Motor neuron (in vitro differentiated cells): ENCODE data around the gene ALAD. TPM values are rescaled to one million over a fixed set of nuclear protein-coding genes. Genes with fewer than 3 reads are reported as not detected.

Source experiments
- ATAC-seq, 8 experiments: fragments of 200-7000 bp; cut with Tn5 transposase; replicated peaks in 6 of 8; 2 replicates each; pipeline ENCODE4 v1.8.0; 2021; ENCODE audit warnings: mild to moderate bottlenecking in 8 of 8, moderate library complexity in 8 of 8
- H3K27ac ChIP-seq, 2 donors: fragments of 250-450 bp; sonication (Bioruptor Pico); 2 replicates each; pipeline ENCODE4 v1.9.0; 2021; ENCODE audit warnings: antibody characterized with exemption in 2 of 2, mild to moderate bottlenecking in 2 of 2, moderate library complexity in 1 of 2
- H3K4me1 ChIP-seq, 2 donors: fragments of 250-450 bp; sonication (Bioruptor Pico); replicated peaks in 1 of 2; 2 replicates each; pipeline ENCODE4 v1.6.1; 2021; ENCODE audit warnings: antibody characterized with exemption in 2 of 2, mild to moderate bottlenecking in 2 of 2, moderate library complexity in 1 of 2
- H3K4me3 ChIP-seq, 5 donors: fragments of 250-450 bp; sonication (Bioruptor Pico); 2 replicates each; pipeline ENCODE4 v1.9.0; 2021; ENCODE audit warnings: antibody characterized with exemption in 5 of 5, mild to moderate bottlenecking in 5 of 5, moderate library complexity in 4 of 5
- WGBS, 10 experiments: fragments of 450-650 bp; shearing (Covaris generic); methylation state at CpG; one replicate each; pipeline ENCODE4 v1.0.0; 2022; 5-methylcytosine and 5-hydroxymethylcytosine counted together
- in situ Hi-C, 9 experiments: fragments of 400-800 bp; cut with MboI; loops; one replicate each; pipeline ENCODE4 v1.15.0; 2021; ENCODE audit warnings: low sequenced_read_pairs in 9 of 9, low pct_unique_long_range_greater_than_20kb in 2 of 9; ENCODE audit not compliant: unreplicated experiment in 9 of 9
- total RNA-seq, 8 experiments: library from RNA; unstranded; fragments of 300-600 nt; gene quantifications; 2 replicates each; pipeline versions ENCODE4 v1.2.3 to v1.2.4, GENCODE V29; 2022

Gene ALAD
- total RNA-seq, 8 experiments from 2014 or later: 10.2 to 21.9 (median 17.0) TPM

DNA sequence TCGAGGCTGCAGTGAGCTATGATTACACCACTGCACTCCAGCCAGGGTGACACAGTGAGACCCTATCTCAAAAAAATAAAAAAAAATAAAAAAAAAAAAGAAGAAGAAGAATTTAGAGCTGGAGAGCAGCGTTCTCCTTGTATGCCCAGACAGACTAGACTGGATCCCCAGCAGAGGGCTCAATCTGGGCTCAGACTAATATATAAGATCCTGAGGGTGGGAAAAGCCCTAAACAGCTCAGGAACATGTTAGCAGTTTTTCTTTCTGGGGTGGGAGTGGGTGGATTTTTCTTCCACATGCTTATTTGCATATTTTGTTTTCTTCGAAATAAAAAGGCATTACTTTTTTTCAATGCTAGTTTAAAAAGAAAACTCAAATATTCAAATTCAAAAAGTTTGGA, 52.6 kb downstream of the ALAD start:
- ATAC-seq: no peak
- in situ Hi-C loops: no loop called here
- Histone ChIP-seq H3K27ac (no peak overlapping the region), H3K4me3 (no peak overlapping the region), H3K4me1 (peaks cover 0 to 1% of the 10 kb centered on the region in 2 donors)
- WGBS, 10 experiments: 49 to 100% (median 67%) methylated on average over 1 to 3 of the region's 3 CpGs

DNA sequence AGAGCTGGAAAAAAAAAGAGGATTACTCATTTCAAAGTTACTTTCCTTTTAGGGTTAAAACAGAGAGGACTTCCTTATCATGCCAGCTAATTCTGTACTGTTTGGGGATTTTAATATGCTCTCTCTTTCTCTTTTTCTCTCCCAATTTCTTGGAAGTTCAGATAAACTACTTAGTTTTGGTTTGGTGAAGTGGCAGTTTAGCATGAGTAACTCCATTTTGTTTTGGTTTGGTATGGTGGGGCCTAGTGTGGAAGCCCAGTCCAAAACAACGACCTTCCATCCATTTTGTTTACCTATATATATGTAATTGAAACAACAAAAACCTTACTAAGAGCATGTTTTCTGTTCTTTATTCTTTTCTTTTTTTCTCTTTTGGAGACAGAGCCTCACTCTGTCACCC, 55.4 kb downstream of the ALAD start:
- Histone ChIP-seq H3K4me3 (no peak overlapping the region), H3K27ac (no peak overlapping the region), H3K4me1 (peaks cover 0 to 3% of the 10 kb centered on the region in 2 donors)
- in situ Hi-C loops: no loop called here
- ATAC-seq: no peak
- 0 to 100% (median 57%) methylated on average over 1 of the region's 1 CpG; no CpG with 5 or more reads in 3 of the 10 experiments for WGBS, 10 experiments

DNA sequence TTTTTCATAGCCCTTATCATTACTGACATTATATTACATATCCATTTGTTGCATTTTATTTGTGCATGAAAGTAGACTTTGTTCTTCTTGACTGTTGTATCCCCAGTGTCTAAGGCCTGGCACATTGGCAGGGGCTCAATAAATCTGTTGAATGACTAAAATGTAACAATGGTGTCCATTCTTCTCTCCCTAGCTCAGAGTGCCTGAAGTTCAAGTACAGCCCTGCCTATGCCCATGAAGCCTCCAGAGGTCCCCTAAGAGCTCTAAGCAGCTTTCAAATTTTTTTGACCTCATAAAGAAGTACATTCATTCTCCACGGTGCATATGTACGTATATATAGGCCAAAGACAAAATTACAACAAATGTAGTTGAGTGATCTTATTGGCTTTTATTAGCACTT, 55.9 kb downstream of the ALAD start:
- H3K27ac ChIP-seq: no peak overlapping the region
- no peak for ATAC-seq
- no peak overlapping the region for H3K4me3 ChIP-seq
- peaks cover 0 to 3% of the 10 kb centered on the region in 2 donors for H3K4me1 ChIP-seq
- in situ Hi-C loops: no loop called here
- WGBS, 10 experiments: 20 to 83% (median 74%) methylated on average over 1 to 2 of the region's 2 CpGs; no CpG with 5 or more reads in 3 of the 10 experiments

DNA sequence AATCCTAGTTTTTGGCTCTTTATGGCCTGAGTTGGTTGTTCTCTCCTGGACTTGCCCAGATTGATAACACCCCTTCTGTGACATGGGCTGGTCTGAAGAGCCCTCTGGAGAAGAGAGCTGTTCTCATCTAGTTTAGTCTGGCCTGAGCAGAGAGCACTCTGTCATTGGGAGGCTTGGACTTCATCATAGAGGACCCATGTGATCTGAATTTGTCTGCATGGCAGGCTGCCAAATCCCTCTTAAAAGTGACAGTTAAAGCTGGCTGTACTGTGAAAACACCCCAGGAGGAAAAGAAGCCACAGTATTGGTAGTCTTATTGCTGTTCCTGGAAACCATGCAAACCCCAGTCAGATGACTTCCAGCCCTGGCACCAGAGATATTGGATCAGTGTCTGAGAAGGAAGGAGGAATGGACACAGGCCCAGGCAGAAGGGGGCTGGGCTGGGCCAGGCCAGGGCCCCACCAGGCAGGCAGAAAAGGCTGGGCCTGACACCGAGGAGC, 57.3 kb downstream of the ALAD start:
- peak; percentile 5 to 74 (median 59) for ATAC-seq
- in situ Hi-C loops: no loop called here
- peaks cover 4 to 11% of the 10 kb centered on the region in 2 donors for H3K4me1 ChIP-seq
- WGBS, 10 experiments: 0 to 71% (median 33%) methylated on average over 1 of the region's 1 CpG; no CpG with 5 or more reads in 6 of the 10 experiments
- H3K4me3 ChIP-seq: no peak overlapping the region
- H3K27ac ChIP-seq: peak overlapping the region in 1 of 2 donors; percentile 41

DNA sequence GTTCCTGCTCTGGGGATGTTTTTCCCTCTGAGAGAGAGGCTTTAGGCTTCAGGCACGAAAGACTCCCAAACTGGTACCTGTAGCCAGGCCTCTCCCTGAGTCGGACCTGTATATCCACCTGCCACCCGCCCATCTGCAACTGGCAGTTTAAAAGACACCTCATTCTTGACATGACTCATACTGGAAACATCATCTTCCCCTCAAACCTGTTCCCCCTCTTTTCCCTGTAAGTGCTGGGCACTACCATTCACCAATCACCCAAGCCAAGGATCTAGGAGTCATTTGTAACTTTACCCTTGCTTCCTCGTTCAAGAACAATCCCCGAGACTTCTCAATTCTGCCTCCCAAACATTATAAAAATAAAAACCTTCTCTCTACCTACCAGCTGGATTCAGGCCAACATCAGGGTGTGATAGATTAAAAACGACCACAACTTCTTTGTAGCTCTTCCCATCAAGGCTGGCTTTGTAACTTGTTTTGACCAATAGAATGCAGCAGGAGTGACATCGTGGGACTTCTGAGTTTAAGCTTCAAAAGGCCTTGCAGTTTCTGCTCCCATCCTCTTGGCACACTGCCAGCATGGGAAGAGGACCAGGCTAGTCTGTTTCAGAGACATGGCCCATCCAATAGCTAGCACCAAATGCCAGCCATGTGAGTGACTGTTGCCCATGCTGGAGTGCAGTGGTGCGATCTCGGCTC, 59.2 kb downstream of the ALAD start:
- in situ Hi-C loops: no loop called here
- peaks cover 4 to 11% of the 10 kb centered on the region in 2 donors for H3K4me1 ChIP-seq
- no peak overlapping the region for H3K27ac ChIP-seq
- ATAC-seq: no peak
- WGBS, 10 experiments: 0 to 74% (median 56%) methylated on average over 1 to 7 of the region's 9 CpGs; no CpG with 5 or more reads in 1 of the 10 experiments
- H3K4me3 ChIP-seq: no peak overlapping the region

DNA sequence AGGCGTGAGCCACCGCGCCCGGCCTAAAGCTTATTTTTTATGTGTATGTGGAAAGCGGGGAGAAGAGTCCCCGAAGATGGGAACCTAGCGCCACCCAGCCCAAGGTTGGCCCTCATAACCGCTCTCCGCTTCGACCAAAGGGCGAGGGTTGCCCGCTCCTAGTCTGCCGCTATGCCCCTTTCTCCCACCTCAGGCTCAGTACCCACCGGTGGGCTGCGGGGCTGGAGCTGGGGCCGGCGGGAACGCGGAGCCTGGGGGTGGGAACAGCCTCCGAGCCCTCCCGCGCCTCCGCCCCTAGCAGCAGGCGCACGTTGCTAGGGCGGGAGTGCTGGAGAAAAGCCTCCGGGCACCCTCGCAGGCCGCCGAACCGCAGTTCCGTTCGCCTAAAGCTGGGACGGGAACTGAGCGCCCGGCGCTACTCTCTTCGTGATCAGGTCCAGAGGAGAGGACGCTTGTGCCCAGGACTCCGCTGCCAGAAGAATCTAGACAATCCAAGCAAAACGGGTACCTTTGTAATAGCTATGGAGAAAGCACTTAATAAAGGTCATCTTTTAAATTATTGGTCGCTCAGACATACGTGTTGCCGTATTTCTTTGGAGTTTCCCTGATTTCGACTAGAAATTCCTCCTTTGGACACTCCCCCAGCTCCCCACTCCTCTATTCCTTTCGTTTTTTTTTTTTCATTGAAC, 60.9 kb downstream of the ALAD start, which contains the start of gene WDR31:
WDR31 (minus strand) TSS at position 265 of the 689 bp plus-strand sequence. CDS start 8,253 bp downstream, outside the sequence.
- peak within 1 kb of the TSS; percentile 61 to 79 (median 72) for H3K4me3 ChIP-seq
- in situ Hi-C loops: no loop called here
- 0 to 10% (median 0%) methylated on average over 2 to 19 of the region's 46 CpGs; no CpG with 5 or more reads in 2 of the 10 experiments for WGBS, 10 experiments
- H3K4me1 ChIP-seq: peaks cover 4 to 11% of the 10 kb centered on the region in 2 donors
- peak; percentile 88 to 97 (median 94) for ATAC-seq
- peak within 1 kb of the TSS; percentile 74 to 76 for H3K27ac ChIP-seq

DNA sequence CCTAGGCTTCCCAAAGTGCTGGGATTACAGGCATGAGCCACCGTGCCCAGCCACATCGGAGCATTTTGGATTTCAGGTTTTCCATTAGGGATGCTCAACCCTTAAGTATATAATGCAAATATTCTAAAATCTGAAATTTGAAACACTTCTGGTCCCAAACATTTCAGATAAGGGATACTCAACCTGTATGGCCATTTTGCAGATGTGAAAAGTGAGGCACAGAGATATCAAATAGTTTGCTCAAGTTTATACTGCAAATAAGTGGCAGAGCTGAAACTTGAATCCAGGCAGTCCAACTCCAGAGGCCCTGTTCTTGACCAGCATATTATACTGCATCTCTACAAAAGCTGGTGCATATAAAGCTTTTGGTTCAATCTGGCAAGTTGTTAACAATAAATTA, 63.4 kb downstream of the ALAD start:
- no peak for ATAC-seq
- in situ Hi-C loops: no loop called here
- Histone ChIP-seq H3K4me3 (no peak overlapping the region), H3K27ac (no peak overlapping the region), H3K4me1 (peaks cover 4 to 8% of the 10 kb centered on the region in 2 donors)
- no CpG with 5 or more reads among the region's 2 CpGs for WGBS, 10 experiments

Other genes starting within 250 kb of the ALAD start
- gene FKBP15, start 180.0 kb downstream of the ALAD start, total RNA-seq: 10 to 100 TPM; 12.8 to 28.1 (median 19.7) TPM
- gene SLC31A1, start 179.7 kb downstream of the ALAD start, total RNA-seq: 10 to 100 TPM; 10.9 to 25.5 (median 18.7) TPM
- 10 to 100 TPM; 26.9 to 45.5 (median 30.9) TPM for gene CDC26, start 125.7 kb downstream of the ALAD start, total RNA-seq
- 10 to 100 TPM; 22.4 to 35.5 (median 27.6) TPM for gene PRPF4, start 125.6 kb downstream of the ALAD start, total RNA-seq
- gene RNF183, start 97.9 kb downstream of the ALAD start, total RNA-seq: 1 to 10 TPM in 2 of 8 experiments, under 1 TPM in 5, not detected in 1; 0.14 to 1.6 (median 0.29) TPM
- gene WDR31, start 61.0 kb downstream of the ALAD start, total RNA-seq: 1 to 10 TPM in 7 of 8 experiments, under 1 TPM in 1; 0.76 to 5.8 (median 3.3) TPM
- under 1 TPM in 6 of 8 experiments, not detected in 2; 0.05 to 0.43 (median 0.27) TPM for gene BSPRY, start 51.7 kb downstream of the ALAD start, total RNA-seq
- 10 to 100 TPM in 3 of 8 experiments, 1 to 10 TPM in 5; 6.3 to 15.1 (median 9.0) TPM for gene HDHD3, start 24.3 kb downstream of the ALAD start, total RNA-seq
- 10 to 100 TPM; 42.0 to 66.7 (median 50.2) TPM for gene POLE3, start 9.4 kb upstream of the ALAD start, total RNA-seq
- 1 to 10 TPM in 4 of 8 experiments, under 1 TPM in 4; 0.54 to 2.4 (median 1.1) TPM for gene C9orf43, start 9.5 kb upstream of the ALAD start, total RNA-seq
- 10 to 100 TPM in 7 of 8 experiments, 1 to 10 TPM in 1; 5.7 to 82.3 (median 50.6) TPM for gene RGS3, start 62.4 kb upstream of the ALAD start, total RNA-seq